Measurements from ENCODE around the gene NT5C3A.

The NT5C3A gene

DNA sequence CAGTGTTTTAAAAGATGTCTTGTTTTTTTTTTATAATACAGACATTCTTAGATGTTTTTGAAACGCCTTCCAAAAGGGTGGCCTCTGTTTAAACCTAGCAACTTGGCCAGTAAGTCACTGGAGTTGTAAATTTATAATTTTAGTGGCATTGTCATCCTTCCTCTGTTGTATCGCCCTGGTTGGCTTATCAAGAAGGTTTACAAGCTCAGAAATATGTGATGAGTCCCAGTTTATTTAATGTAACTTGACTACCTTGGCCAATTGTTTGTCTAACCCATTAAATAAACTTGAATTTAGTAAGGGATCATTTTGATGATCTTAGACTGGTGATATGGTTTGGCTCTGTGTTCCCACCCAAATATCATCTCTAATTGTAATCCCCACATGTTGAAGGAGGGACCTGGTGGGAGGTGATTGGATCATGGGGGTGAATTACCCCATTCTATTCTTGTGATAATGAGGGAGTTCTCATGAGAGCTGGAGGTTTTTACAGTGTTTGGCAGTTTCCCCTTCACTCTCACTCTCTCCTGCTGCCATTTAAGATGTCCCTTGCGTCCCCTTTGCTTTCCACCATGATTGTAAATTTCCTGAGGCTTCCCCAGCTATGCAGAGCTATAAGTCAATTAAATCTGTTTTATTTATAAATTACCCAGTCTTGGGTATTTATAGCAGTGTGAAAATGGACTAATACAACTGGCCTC, 13.4 kb upstream of the NT5C3A start:
- no peak for DNase-seq (ENCODE audit: low read depth)

- no peak for DNase-seq (ENCODE audit: low read depth)
These were observed 10.7 kb upstream of the NT5C3A start for GRCh38 chr7:33073243-33073642.

DNA sequence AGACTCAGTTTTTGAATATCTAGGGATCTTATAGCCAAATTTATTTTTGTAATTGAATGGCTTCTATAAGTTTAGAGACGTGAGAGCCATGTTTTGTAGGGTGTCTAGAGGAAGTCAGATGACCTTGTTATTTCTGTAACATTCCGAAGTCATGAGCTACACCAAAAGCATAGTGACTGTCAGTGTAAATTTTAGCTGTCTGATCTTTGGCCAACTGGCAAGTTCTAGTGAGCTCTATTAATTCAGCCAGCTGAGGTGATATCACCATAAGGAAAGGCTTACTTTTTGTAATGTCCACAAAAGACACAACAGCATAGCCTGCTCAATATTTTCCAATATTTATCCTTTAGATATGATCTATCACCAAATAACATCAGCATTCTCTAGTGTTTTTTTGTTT, 9.9 kb upstream of the NT5C3A start:
- DNase-seq (ENCODE audit: low read depth) = no peak

- DNase-seq (ENCODE audit: low read depth) = no peak
These were observed 8.3 kb upstream of the NT5C3A start for GRCh38 chr7:33070831-33071230.

DNA sequence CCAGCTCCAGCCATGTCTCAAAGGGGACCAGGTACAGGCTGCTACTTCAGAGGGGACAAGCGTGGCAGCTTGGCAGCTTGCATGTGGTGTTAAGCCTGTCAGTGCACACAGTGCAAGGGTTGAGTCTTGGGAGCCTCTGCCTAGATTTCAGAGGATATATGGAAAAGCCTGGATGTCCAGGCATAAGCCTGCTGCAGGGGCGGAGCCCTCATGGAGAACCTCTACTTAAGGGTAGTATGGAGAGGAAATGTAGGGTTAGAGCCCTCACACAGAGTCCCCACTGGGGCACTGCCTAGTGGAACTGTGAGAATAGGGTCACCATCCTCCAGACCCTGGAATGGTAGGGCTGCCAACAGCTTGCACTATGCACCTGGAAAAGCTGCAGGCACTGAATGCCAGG, 7.7 kb upstream of the NT5C3A start:
- DNase-seq (ENCODE audit: low read depth) = no peak

GRCh38 chr7:33067921-33068320, 5.3 kb upstream of the NT5C3A start:
- DNase-seq (ENCODE audit: low read depth) = no peak

DNA sequence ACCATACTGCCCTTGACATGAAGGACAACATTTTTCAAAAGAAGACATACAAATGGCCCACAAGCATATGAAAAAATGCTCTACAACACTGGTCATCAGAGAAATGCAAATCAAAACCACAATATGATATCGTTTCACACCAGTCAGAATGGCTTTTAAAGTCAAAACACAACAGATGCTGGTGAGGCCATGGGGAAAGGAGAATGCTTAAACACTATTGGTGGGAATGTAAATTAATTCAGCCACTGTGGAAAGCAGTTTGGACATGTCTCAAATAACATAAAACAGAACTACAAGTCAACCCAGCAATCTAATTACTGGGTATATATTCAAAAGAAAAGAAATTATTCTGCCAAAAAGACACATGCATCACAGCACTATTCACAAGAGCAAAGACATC, 4.2 kb upstream of the NT5C3A start:
- no peak for DNase-seq (ENCODE audit: low read depth)

- no peak for DNase-seq (ENCODE audit: low read depth)
These were observed 3.4 kb upstream of the NT5C3A start for GRCh38 chr7:33065981-33066380.

DNA sequence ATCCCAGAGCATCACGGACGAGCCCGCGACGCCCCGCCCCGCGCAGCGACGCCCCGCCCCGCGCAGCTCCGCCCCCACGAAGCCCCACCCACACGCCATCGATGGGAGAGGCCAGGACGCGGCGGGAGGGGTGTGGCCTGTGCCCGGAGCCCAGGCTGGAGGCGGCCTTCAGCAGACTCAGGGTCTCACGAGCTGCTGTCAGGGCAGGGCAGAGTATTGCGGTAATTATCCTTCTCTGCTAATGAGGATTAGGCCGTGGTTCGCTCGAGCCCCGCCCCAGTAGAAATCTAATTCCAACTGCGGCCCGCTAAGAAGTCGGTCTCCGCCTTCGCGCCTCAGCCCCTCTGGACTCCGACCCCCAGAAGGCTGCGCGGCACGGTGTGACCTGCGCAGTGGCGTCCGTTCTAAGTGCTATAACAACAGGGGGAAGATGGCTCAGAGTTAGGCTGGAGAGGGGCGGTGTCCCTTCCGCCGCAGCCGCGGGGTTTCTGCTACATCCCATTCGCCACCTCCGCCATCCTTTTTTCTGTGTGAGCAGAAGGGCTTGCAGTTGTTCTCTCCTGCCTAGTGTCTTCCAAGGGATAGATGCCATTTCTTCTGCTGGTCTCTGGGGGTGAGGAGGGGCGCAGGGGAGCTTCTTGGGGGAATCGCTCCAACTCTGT, 337 bp upstream of the NT5C3A start:
- peak; percentile 89 for DNase-seq (ENCODE audit: low read depth)

DNA sequence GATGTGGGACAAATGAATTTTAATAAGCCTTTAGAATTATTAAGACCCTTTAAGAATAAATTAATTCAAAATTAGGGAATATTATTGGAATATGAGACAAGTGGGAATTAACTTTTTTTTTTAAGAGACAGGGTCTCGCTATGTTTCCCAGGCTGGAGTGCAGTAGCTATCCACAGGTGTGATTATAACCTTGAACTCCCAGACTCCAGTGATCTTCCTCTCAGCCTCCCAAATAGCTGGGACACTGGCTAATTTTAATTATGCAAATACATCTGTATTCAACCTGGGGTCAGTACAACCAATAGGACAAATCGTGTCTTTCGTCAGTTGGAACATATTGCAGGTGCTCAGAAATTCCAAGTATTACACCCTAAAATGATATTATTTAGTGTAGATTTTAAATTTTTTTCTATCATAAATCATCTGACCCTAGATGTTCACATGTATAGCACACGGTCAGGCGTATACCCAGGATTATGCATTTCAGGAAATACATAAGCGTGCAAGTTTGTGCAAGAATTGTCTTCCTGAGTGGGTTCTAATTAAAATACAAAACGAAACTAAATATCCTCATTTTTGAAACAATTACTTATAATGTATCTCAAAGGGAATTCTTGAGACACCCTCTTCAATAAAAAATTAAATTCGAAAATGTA, 1.2 kb downstream of the NT5C3A start:
- no peak for DNase-seq (ENCODE audit: low read depth)

GRCh38 chr7:33059635-33060034, 2.9 kb downstream of the NT5C3A start:
- no peak for DNase-seq (ENCODE audit: low read depth)

DNA sequence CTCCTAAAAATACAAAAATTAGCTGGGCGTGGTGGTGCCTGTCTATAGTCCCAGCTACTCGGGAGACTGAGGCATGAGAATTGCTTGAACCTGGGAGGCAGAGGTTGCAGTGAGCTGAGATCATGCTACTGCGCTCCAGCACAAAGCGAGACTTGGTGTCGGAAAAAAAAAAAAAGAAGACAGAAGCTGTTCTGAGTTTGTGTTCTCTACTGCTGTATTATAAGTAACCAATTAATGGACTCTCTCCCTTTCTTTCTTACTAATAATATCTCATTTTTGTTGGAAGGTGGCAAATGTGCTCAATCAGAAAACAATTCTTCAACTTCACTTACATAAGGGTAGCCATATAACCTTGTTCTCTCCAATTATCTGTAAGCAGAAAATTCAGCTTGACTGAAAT, 7.4 kb downstream of the NT5C3A start:
- no peak for DNase-seq (ENCODE audit: low read depth)

GRCh38 chr7:33054261-33054964, 8.2 kb downstream of the NT5C3A start:
- no peak for DNase-seq (ENCODE audit: low read depth)

DNA sequence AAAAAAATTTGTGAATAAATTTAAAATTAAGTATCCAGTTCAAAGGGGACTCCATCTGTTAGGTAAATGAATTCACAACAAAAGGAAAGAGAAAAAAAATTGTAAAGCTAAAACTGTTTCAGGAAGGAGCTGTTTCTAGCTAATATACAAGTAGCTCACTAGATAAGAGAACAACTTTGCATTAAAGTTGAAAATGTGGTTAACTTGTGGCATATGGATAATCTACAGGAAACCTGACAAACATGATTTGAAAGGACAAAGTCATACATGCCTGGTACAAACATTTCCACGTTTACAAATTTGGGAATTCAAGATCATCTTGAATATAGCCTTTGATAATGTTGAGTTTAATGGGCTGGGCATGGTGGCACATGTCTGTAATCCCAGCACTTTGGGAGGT, 8.9 kb downstream of the NT5C3A start:
- no peak for DNase-seq (ENCODE audit: low read depth)

- peak; percentile 3 for DNase-seq (ENCODE audit: low read depth)
These were observed 11.8 kb downstream of the NT5C3A start for GRCh38 chr7:33050535-33051318.

GRCh38 chr7:33048704-33049103, 13.9 kb downstream of the NT5C3A start:
- DNase-seq (ENCODE audit: low read depth) = no peak

DNA sequence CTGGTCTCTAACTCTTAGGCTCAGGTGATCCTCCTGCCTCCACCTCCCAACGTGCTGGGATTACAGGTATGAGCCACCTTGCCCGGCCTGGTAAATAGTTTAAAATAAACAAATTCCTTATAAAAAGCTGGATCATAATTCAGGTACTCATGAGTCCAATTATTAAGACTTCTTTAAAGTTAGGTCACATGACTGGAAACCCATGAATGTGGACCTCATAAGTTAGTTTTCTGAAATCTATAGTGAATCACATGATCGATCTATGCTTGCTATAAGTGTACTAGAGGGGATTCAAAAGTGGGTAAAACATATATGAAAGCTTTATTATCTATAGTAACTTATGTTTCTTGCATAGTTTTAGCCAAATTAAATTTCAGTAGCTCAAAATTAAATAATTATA, 14.3 kb downstream of the NT5C3A start:
- no peak for DNase-seq (ENCODE audit: low read depth)

DNA sequence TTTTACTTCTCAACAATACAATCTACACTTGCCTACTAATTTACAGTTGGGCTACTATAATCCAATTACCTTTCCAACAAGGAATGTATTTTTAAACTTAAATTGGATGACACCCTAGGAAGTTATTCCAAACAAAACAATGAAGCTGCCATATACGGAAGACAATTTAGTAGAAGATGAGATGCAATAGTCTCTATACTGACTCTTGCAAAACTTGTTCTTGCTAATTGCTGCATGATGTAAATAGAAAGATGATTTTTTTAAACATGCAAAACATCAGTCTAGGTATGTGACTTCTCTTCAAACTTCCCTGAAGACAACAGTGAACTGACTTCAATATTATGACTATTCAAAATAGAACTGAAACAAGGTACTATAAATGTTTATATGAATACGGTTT, 17.6 kb downstream of the NT5C3A start:
- DNase-seq (ENCODE audit: low read depth) = no peak

DNA sequence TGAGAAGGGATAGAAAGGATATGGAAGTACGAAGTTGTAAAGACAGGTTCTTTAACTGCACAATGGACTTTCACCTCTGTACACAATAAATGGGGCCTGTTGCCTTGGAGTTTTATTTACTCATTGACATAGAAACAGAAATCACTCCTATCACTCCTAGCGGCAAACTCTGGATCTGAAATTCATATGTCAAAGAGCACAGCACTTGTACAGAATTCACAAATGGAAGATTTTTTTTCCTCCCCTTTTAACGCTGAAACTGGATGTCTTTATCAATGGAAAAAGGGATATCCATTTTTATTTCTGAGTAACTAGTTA, 18.2 kb downstream of the NT5C3A start:
- DNase-seq (ENCODE audit: low read depth) = no peak

DNA sequence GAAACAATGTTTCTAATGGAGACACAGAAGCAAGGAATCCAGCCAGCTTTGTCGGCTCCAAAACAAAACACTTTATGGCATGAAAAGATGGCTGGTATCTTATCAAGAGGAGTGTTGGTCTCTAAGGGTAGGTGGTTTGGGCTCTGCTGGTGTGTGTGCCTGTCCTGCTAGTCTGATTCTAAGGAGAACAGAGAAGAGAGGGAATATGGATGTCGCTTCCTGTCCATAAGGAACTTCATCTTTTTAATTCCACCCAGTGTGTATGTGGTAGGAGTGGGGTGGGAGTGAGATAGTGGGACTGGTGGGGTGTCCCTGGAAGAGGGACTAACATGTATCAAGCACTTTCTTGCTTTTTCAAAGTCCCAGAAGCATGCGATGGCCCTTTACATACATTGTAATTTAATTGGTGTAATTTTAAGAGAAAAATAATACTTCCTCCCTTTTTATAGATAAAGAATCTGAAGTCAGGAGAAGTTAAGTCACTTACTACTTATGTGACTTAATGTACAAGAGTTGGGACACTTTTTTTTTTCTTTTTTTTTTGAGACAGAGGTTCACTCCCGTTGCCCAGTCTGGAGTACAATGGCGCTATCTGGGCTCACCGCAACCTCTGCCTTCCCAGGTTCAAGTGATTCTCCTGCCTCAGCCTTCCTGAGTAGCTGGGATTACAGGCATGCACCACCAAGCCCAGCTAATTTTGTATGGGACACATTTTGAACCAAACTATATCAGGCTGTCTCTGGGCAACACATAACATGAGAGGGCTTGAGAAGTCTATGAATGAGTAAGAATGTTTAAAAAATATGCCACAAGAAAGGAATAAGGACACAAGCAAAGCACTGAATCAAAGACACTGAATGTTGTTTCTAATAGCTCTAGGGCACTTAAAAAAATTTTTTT, 18.8 kb downstream of the NT5C3A start:
- DNase-seq (ENCODE audit: low read depth) = no peak
